H1 (cell line): ENCODE measurements around the gene CD28. TPM values are rescaled to one million over a fixed set of nuclear protein-coding genes. Genes with fewer than 3 reads are reported as not detected.

Experiments
- CTCF ChIP-seq, 3 experiments: IDR thresholded peaks; 1 replicate in 2 of 3; 2 replicates in 1 of 3; pipeline versions ENCODE4 v1.5.1 to v1.6.1; 2011; ENCODE audit warnings: low read length in 3 of 3, mild to moderate bottlenecking in 3 of 3, inconsistent platforms in 2 of 3, low read depth in 1 of 3, moderate library complexity in 1 of 3; ENCODE audit not compliant: insufficient read depth in 1 of 3; ENCODE audit errors: control extremely low read depth in 1 of 3
- SP1 ChIP-seq: IDR thresholded peaks from 2 replicates; pipeline ENCODE4 v1.6.1; 2011; ENCODE audit warnings: low read depth, low read length
- polyA plus RNA-seq, 7 experiments: library from polyadenylated mRNA; depleted of rRNA in 3 of 7; stranded (reverse) in 5 of 7; unstranded in 2 of 7; fragments of >200 nt in 5 of 7; fragments of 200-250 nt in 2 of 7; gene quantifications; 1 replicate in 5 of 7; 2 replicates in 1 of 7; 4 replicates in 1 of 7; pipeline versions ENCODE4 v1.2.1 to v1.2.3, GENCODE V29; 2011 to 2013; ENCODE audit warnings: missing spikeins in 2 of 7, mixed read lengths in 2 of 7
- total RNA-seq: library from RNA; stranded (reverse); fragmentation: NEBNext Ultra II Directional; extraction: Animal tissue kit (Norgen Biotek cat#: 25700); gene quantifications from 2 replicates; pipeline ENCODE4 v1.2.1, GENCODE V29; 2021

CD28 gene
- total and polyA plus RNA-seq, 2 of the 8 experiments (the other 6 are each of a cell fraction or from before 2014, with no cell fraction given) = not detected

GRCh38 chr2:203690117-203690431, 16.4 kb upstream of the CD28 start (continued):
- no peak for TF ChIP-seq CTCF (IDR thresholded peaks at IDR 0.05; ENCODE audit: control extremely low read depth in 1 of 3, insufficient read depth in 1 of 3, low read depth in 1 of 3, low read length in 3 of 3)
- no peak for TF ChIP-seq SP1
